IMR-90 (cell line): ENCODE measurements around the gene NFKBIE. TPM values are rescaled to one million over a fixed set of nuclear protein-coding genes. Genes with fewer than 3 reads are reported as not detected.
A peak's percentile ranks its signal among the peaks of the same experiment; 100 is the strongest.

Experiments used
- ATAC-seq: fragments of 200-7000 bp; cut with Tn5 transposase; 2 replicates; pipeline ENCODE4 v1.9.1; 2020; ENCODE audit warnings: low read depth, mild to moderate bottlenecking, moderate library complexity
- BruUV-seq: library from RNA; stranded (reverse); fragments of 400-500 nt; replicated peaks from 2 replicates; lab custom pipeline; 2021; lab: Mats Ljungman, UMichigan
- CTCF ChIA-PET: fragments of 300-600 bp; formaldehyde crosslinking; extraction: SDS; loops from one replicate; lab custom pipeline; 2021; ENCODE audit warnings: antibody characterized with exemption; lab: Yijun Ruan, JAX
- POLR2A ChIA-PET: fragments of 300-600 bp; sonication (Branson Sonifier 250); formaldehyde crosslinking; loops from one replicate; lab custom pipeline; 2022; ENCODE audit warnings: antibody characterized with exemption; ENCODE audit not compliant: unreplicated experiment; lab: Charles Lee
- DNase-seq: peaks from one replicate; pipeline ENCODE4 v3.0.0; 2013
- H2AFZ ChIP-seq: replicated peaks from 2 replicates; pipeline ENCODE3; 2013; ENCODE audit warnings: low read length, mild to moderate bottlenecking; ENCODE audit not compliant: poor library complexity
- H2AK5ac ChIP-seq: 2 replicates; pipeline ENCODE4 v1.6.1; 2013; ENCODE audit warnings: low read depth, low read length, inconsistent platforms
- H2AK9ac ChIP-seq: replicated peaks from 2 replicates; pipeline ENCODE3; 2013; ENCODE audit warnings: mild to moderate bottlenecking, low read depth, low read length, moderate library complexity; ENCODE audit not compliant: poor library complexity
- H2BK120ac ChIP-seq: 2 replicates; pipeline ENCODE4 v1.6.1; 2013; ENCODE audit warnings: low read depth, low read length, inconsistent platforms
- H2BK15ac ChIP-seq: 3 replicates; pipeline ENCODE4 v1.6.1; 2013; ENCODE audit warnings: low read depth, low read length, inconsistent platforms
- H2BK20ac ChIP-seq: 2 replicates; pipeline ENCODE4 v1.6.1; 2013; ENCODE audit warnings: low read depth, mild to moderate bottlenecking, inconsistent platforms, low read length, moderate library complexity
- H2BK5ac ChIP-seq: 2 replicates; pipeline ENCODE4 v1.6.1; 2013; ENCODE audit warnings: mild to moderate bottlenecking, low read depth, low read length, inconsistent platforms; ENCODE audit not compliant: poor library complexity, severe bottlenecking
- H3K14ac ChIP-seq: replicated peaks from 2 replicates; pipeline ENCODE4 v1.6.1; 2013; ENCODE audit warnings: low read depth, low read length, inconsistent platforms
- H3K18ac ChIP-seq: 2 replicates; pipeline ENCODE4 v1.6.1; 2013; ENCODE audit warnings: low read depth, low read length, control low read depth
- H3K23ac ChIP-seq: 2 replicates; pipeline ENCODE4 v1.6.1; 2013; ENCODE audit warnings: low read depth, low read length, inconsistent platforms
- H3K27ac ChIP-seq: 2 replicates; pipeline ENCODE4 v1.5.1; 2013; ENCODE audit warnings: mild to moderate bottlenecking, control low read depth, low read length; ENCODE audit not compliant: insufficient read depth
- H3K27me3 ChIP-seq: 2 replicates; pipeline ENCODE4 v1.6.1; 2013; ENCODE audit warnings: low read length; ENCODE audit not compliant: control insufficient read depth, insufficient read depth
- H3K36me3 ChIP-seq: 2 replicates; pipeline ENCODE4 v1.6.1; 2013; ENCODE audit warnings: low read length, mixed read lengths; ENCODE audit not compliant: control insufficient read depth, insufficient read depth
- H3K4ac ChIP-seq: 2 replicates; pipeline ENCODE4 v1.6.1; 2013; ENCODE audit warnings: low read depth, low read length, inconsistent platforms
- H3K4me1 ChIP-seq: 2 replicates; pipeline ENCODE4 v1.6.1; 2013; ENCODE audit warnings: low read length, mixed read lengths; ENCODE audit not compliant: control insufficient read depth, insufficient read depth
- H3K4me2 ChIP-seq: 2 replicates; pipeline ENCODE4 v1.6.1; 2013; ENCODE audit warnings: low read depth, mild to moderate bottlenecking, control low read depth, low read length, moderate library complexity
- H3K4me3 ChIP-seq: 2 replicates; pipeline ENCODE4 v1.5.1; 2013; ENCODE audit warnings: low read depth, mild to moderate bottlenecking, control low read depth, low read length, moderate library complexity; ENCODE audit not compliant: insufficient read depth
- H3K56ac ChIP-seq: 2 replicates; pipeline ENCODE4 v1.6.1; 2013; ENCODE audit warnings: low read length, inconsistent platforms; ENCODE audit not compliant: insufficient read depth; ENCODE audit errors: extremely low read depth
- H3K79me1 ChIP-seq, 2 experiments: 2 replicates each; pipeline ENCODE4 v1.6.1; 2013; ENCODE audit warnings: low read length in 2 of 2, inconsistent platforms in 1 of 2, low read depth in 1 of 2
- H3K9ac ChIP-seq: 2 replicates; pipeline ENCODE4 v1.6.1; 2013; ENCODE audit warnings: low read depth, low read length, control low read depth
- H3K9me1 ChIP-seq: 2 replicates; pipeline ENCODE4 v1.6.1; 2013; ENCODE audit warnings: low read length, inconsistent platforms; ENCODE audit not compliant: insufficient read depth
- H3K9me3 ChIP-seq: 2 replicates; pipeline ENCODE4 v1.6.1; 2013; ENCODE audit warnings: low read length; ENCODE audit not compliant: control insufficient read depth, insufficient read depth
- H4K20me1 ChIP-seq: 2 replicates; pipeline ENCODE4 v1.6.1; 2013; ENCODE audit warnings: low read length, inconsistent platforms; ENCODE audit not compliant: insufficient read depth
- H4K5ac ChIP-seq: 2 replicates; pipeline ENCODE4 v1.6.1; 2013; ENCODE audit warnings: mild to moderate bottlenecking, low read depth, low read length, control low read depth
- H4K8ac ChIP-seq, 2 experiments: 2 replicates each; pipeline ENCODE4 v1.6.1; 2013; ENCODE audit warnings: low read depth in 2 of 2, low read length in 2 of 2, control low read depth in 1 of 2, inconsistent platforms in 1 of 2
- H4K91ac ChIP-seq: 2 replicates; pipeline ENCODE4 v1.6.1; 2013; ENCODE audit warnings: low read depth, low read length, inconsistent platforms; ENCODE audit not compliant: insufficient read depth
- BHLHE40 ChIP-seq: fragments of 150-350 bp; IDR thresholded peaks from 2 replicates; pipeline ENCODE4 v1.6.1; 2016; ENCODE audit warnings: mild to moderate bottlenecking, low read depth, low read length
- CHD1 ChIP-seq: IDR thresholded peaks from 2 replicates; pipeline ENCODE4 v1.6.1; 2012; ENCODE audit warnings: low read depth, low read length, improper control_type of control experiment
- MAZ ChIP-seq: IDR thresholded peaks from 2 replicates; pipeline ENCODE4 v1.6.1; 2012; ENCODE audit warnings: low read depth, mild to moderate bottlenecking, low read length, improper control_type of control experiment, moderate library complexity, borderline replicate concordance
- WGBS, 2 experiments: methylation state at CpG; one replicate each; pipeline versions ENCODE4 v1.1.5 to v1.1.7; 2013; ENCODE audit warnings: missing lambda C conversion rate in 2 of 2; ENCODE audit not compliant: insufficient read length in 1 of 2; ENCODE audit errors: extremely low coverage in 2 of 2; 5-methylcytosine and 5-hydroxymethylcytosine counted together
- dilution Hi-C: fragments of 300-500 bp; cut with HindIII; formaldehyde crosslinking; loops from one replicate; pipeline ENCODE4 v1.14.3; 2018; ENCODE audit warnings: low sequenced_read_pairs; ENCODE audit not compliant: unreplicated experiment
- in situ Hi-C: fragments of 300-500 bp; cut with MboI; formaldehyde crosslinking; loops from 3 replicates; pipeline ENCODE4 v1.14.3; 2019; ENCODE audit warnings: low sequenced_read_pairs, inconsistent platforms, mixed read lengths
- intact Hi-C: fragments of 100-400 bp; cut with micrococcal nuclease; formaldehyde crosslinking; loops from 2 replicates; pipeline ENCODE4 v1.10.0; 2022
- polyA plus RNA-seq, 3 experiments: library from polyadenylated mRNA; depleted of rRNA; stranded (reverse); fragments of >200 nt; gene quantifications; 2 replicates each; pipeline ENCODE4 v1.2.3, GENCODE V29; 2012; ENCODE audit warnings: low replicate concordance in 1 of 3
- total RNA-seq: library from RNA; depleted of rRNA; stranded (reverse); fragments of >200 nt; gene quantifications from 2 replicates; pipeline ENCODE4 v1.2.3, GENCODE V29; 2012

Gene NFKBIE
- total and polyA plus RNA-seq, 2 of the 4 experiments (the other 2 are of a cell fraction), result 7.9 to 13.0 TPM

- Histone ChIP-seq H3K27me3 (peaks cover 12% of the 10 kb centered on the region), H3K4me3 (peak overlapping the region; percentile 90), H3K9me1 (peaks cover 14% of the 10 kb centered on the region), H3K9ac (peak overlapping the region; percentile 82), H3K79me1 (peaks cover 24 to 37% of the 10 kb centered on the region in 2 experiments), H4K91ac (peak overlapping the region; percentile 56; the same call in 1 of the 2 replicates), H3K4me2 (peak overlapping the region; percentile 99), H4K8ac (peak overlapping the region; percentile 39 to 55; a peak in 2 of 4 replicates), H2BK15ac (no peak overlapping the region; the same call in 2 of the 3 replicates), H3K18ac (peak overlapping the region; percentile 9; the same call in 1 of the 2 replicates), H3K4ac (peak overlapping the region; percentile 74), H2BK120ac (no peak overlapping the region; the same call in 1 of the 2 replicates), H2AK5ac (peak overlapping the region; percentile 84), H2AK9ac (peak overlapping the region; percentile 98), H3K23ac (peak overlapping the region; percentile 88; the same call in 1 of the 2 replicates), H3K36me3 (peaks cover 7% of the 10 kb centered on the region), H3K27ac (peak overlapping the region; percentile 75), H3K14ac (peak overlapping the region; percentile 96), H2BK5ac (peak overlapping the region; percentile 29), H3K9me3 (no peaks in the 10 kb centered on the region), H3K56ac (peak overlapping the region; percentile 14; the same call in 1 of the 2 replicates), H2BK20ac (no peak overlapping the region; the same call in 1 of the 2 replicates), H4K5ac (no peak overlapping the region), H3K4me1 (peaks cover 22% of the 10 kb centered on the region), H4K20me1 (peaks cover 9% of the 10 kb centered on the region), H2AFZ (peak overlapping the region; percentile 91)
- dilution Hi-C loops, result no loop called here
- TF ChIP-seq BHLHE40 (peak; percentile 57), CHD1 (no peak), MAZ (no peak; the same call in 1 of the 2 replicates)
- BruUV-seq, result no TSS peak
- DNase-seq, result peak; percentile 31
- WGBS, 2 experiments, result no CpG with 5 or more reads among the region's 13 CpGs
- ChIA-PET CTCF (interaction anchor here (0.7 to 1.6 kb wide), 2 partner anchors 49 to 101 kb away, joined by 3 to 4 read pairs; partner anchors contain the start of gene AARS2), POLR2A (no interaction called here)
- intact Hi-C loops, result no loop called here
- no peak for ATAC-seq
- in situ Hi-C loops, result no loop called here
Measured at GRCh38 chr6:44264154-44265006, 971 bp downstream of the NFKBIE start.
